Rectal smooth muscle tissue (tissue), 1 donor: ENCODE results near the gene SIL1.
"Not testable (repeated sequence)": the region's sequence is repeated elsewhere in the genome, so short reads cannot be mapped to it uniquely, and the experiment has no call there.

Experiments
- H3K27ac ChIP-seq: one replicate; pipeline ENCODE4 v1.7.0; 2013; ENCODE audit warnings: low read depth, low read length, inconsistent platforms
- H3K27me3 ChIP-seq: one replicate; pipeline ENCODE4 v1.7.0; 2013; ENCODE audit warnings: low read length; ENCODE audit not compliant: control insufficient read depth, insufficient read depth
- H3K36me3 ChIP-seq: one replicate; pipeline ENCODE4 v1.7.0; 2013; ENCODE audit warnings: low read length; ENCODE audit not compliant: control insufficient read depth, insufficient read depth
- H3K4me1 ChIP-seq: one replicate; pipeline ENCODE4 v1.7.0; 2013; ENCODE audit warnings: low read length; ENCODE audit not compliant: control insufficient read depth, insufficient read depth
- H3K4me3 ChIP-seq: one replicate; pipeline ENCODE4 v1.7.0; 2013; ENCODE audit warnings: low read length
- H3K9ac ChIP-seq: one replicate; pipeline ENCODE4 v1.7.0; 2013; ENCODE audit warnings: low read length

The SIL1 gene

GRCh38 chr5:139012176-139012575 lies 186.0 kb downstream of the SIL1 start:
- no peaks in the 10 kb centered on the region for H3K27me3 ChIP-seq
- H3K4me3 ChIP-seq: no peak overlapping the region
- H3K4me1 ChIP-seq: no peaks in the 10 kb centered on the region
- no peak overlapping the region for H3K9ac ChIP-seq
- H3K27ac ChIP-seq: no peak overlapping the region
- peaks cover 5% of the 10 kb centered on the region for H3K36me3 ChIP-seq

DNA sequence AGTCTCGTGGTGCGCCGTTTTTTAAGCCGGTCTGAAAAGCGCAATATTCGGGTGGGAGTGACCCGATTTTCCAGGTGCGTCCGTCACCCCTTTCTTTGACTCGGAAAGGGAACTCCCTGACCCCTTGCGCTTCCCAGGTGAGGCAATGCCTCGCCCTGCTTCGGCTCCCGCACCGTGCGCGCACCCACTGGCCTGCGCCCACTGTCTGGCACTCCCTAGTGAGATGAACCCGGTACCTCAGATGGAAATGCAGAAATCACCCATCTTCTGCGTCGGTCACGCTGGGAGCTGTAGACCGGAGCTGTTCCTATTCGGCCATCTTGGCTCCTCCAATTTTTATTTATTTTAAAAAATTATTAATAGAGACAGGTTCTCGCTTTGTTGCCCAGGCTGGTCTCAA lies 187.0 kb downstream of the SIL1 start:
- H3K36me3 ChIP-seq, H3K9ac ChIP-seq, H3K27ac ChIP-seq, H3K27me3 ChIP-seq, H3K4me1 ChIP-seq, H3K4me3 ChIP-seq: not testable (repeated sequence)

DNA sequence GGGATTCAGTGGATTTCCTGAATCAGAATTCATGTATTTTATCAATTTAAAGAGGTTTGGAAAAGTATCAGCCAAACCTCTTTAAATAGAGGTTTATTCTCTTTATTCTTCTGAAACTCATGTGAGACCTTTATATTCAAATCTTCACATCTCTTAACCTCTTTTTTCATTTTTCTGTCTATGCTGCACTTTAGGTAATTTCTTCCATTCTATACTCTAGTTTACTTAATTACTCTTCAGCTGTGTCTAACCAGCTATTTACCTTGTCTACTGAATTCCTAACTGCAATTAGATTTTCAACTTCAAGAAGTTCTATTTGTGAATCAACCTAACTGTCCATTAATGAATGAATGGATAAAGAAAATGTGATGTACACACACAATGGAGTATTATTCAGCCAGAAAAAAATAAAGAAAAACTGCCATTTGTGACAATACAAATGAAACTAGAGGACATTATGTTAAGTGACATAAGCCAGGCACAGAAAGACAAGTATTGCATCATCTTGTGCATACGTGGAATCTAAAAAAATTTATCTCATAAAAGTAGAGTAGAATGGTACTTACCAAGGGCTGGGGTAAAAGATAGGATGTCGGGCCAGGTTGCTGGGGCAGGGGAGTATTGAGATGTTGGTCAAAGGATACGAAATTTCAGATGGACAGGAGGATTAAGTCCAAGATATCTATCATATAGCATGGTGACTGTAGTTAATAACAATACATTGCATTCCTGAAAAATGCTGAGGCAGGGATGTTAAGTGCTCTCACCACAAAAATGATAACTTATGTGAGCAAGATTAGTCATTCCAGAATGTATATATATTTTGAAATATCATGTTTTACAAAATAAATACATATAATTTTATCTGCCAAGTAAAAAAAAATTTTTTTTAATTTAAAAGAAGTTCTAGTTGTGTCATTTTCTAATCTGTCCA lies 193.5 kb downstream of the SIL1 start:
- Histone ChIP-seq H3K4me1 (no peaks in the 10 kb centered on the region), H3K36me3 (no peaks in the 10 kb centered on the region), H3K27ac (no peak overlapping the region), H3K27me3 (no peaks in the 10 kb centered on the region), H3K9ac (no peak overlapping the region), H3K4me3 (no peak overlapping the region)

DNA sequence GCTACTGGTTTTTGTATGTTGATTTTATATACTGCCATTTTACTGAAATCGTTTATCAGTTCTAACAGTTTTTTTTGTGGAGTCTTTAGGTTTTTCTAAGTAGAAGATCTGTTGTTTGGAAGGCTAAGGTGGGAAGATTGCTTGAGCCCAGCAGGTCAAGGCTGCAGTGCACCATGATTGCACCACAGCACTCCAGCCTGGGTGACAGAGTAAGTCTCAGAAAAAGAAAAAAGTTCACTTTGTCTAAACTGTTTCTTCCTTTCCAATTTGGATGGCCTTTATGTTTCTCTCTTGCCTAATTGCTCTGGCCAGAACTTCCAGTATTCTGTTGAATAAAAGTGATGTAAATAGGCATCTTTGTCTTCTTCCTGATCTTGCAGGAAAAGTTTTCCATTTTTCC lies 198.5 kb downstream of the SIL1 start:
- no peak overlapping the region for H3K4me3 ChIP-seq
- H3K4me1 ChIP-seq: no peaks in the 10 kb centered on the region
- H3K9ac ChIP-seq: no peak overlapping the region
- H3K27ac ChIP-seq: no peak overlapping the region
- H3K27me3 ChIP-seq: no peaks in the 10 kb centered on the region
- H3K36me3 ChIP-seq: no peaks in the 10 kb centered on the region

- Histone ChIP-seq H3K4me1 (no peaks in the 10 kb centered on the region), H3K27me3 (no peaks in the 10 kb centered on the region), H3K27ac (no peak overlapping the region), H3K4me3 (no peak overlapping the region), H3K9ac (no peak overlapping the region), H3K36me3 (no peaks in the 10 kb centered on the region)
These were observed 199.6 kb downstream of the SIL1 start for GRCh38 chr5:138998521-138998920.

- Histone ChIP-seq H3K4me1 (no peaks in the 10 kb centered on the region), H3K4me3 (no peak overlapping the region), H3K27me3 (no peaks in the 10 kb centered on the region), H3K27ac (no peak overlapping the region), H3K9ac (no peak overlapping the region), H3K36me3 (no peaks in the 10 kb centered on the region)
These were observed 202.0 kb downstream of the SIL1 start for GRCh38 chr5:138996120-138996519.

- Histone ChIP-seq H3K4me1 (no peaks in the 10 kb centered on the region), H3K4me3 (no peak overlapping the region), H3K36me3 (no peaks in the 10 kb centered on the region), H3K27ac (no peak overlapping the region), H3K27me3 (no peaks in the 10 kb centered on the region), H3K9ac (no peak overlapping the region)
These were observed 207.1 kb downstream of the SIL1 start for GRCh38 chr5:138990986-138991590.

DNA sequence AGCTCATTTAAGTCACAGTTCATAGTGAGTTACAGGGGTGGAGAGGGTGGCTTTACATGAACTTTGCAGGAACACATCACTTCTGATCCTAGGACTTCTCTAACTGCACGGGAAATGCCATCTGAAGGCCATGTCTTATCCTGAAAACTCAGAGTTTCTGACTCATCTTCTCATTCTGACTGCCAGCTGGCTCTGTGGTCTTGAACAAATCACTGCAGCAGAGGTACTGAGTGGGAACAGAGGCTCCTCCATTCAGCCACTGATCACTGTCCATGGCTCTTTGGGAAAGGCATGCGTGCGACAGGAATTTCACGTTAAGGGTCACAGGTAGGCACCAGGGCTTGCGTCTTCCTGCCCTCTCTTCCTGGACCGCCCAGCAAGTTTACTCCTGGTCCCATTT lies 208.4 kb downstream of the SIL1 start:
- Histone ChIP-seq H3K27ac (no peak overlapping the region), H3K36me3 (no peaks in the 10 kb centered on the region), H3K4me3 (no peak overlapping the region), H3K9ac (no peak overlapping the region), H3K27me3 (no peaks in the 10 kb centered on the region), H3K4me1 (no peaks in the 10 kb centered on the region)

DNA sequence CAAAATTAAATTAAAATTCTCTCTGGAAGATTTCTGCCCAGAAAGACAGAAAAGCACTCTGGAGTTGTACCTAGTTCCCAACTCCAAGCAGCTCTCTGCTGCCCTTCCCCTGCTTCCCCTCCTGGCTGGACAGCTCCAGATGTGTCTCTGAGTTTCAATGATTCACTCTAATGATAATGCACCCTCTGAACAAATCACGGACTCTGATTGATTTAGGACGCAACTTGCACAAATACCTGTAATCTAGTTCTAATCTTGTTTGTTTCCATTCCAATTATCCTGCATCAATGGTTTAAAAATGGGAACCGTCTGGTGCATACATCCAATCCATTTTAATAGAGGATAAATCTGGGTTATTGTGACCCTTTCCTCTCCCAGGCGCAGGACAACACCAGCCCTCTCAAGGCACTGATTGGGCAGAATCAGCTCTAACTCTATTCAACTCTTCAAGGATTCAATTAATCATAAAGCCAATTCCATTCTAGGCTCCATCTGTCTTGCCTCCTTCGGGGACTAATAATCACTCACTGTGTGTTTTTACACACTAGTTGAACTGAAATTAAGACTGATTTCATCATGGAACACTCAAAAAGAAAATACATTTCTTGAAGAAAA lies 211.9 kb downstream of the SIL1 start:
- no peak overlapping the region for H3K9ac ChIP-seq
- H3K36me3 ChIP-seq: no peaks in the 10 kb centered on the region
- H3K4me1 ChIP-seq: no peaks in the 10 kb centered on the region
- H3K27ac ChIP-seq: no peak overlapping the region
- no peaks in the 10 kb centered on the region for H3K27me3 ChIP-seq
- H3K4me3 ChIP-seq: no peak overlapping the region

DNA sequence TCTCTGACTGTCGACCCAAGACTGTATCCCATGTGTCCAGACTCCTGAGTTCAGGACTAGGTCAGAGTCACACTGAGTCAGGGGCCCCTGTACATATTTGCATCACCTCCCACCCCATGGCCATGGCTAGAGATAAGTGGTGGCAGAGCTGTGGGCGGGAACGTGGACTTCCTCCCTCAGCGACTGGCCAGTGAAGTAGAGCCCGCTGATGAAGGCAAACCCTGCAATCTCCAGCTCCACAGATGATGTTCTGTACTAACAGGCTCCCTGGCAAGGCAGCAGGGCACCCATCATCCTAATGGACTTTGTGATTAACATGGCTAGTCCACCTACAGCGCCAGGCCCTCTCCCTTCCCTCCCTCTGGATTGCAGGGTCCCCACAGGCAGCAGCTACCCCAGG lies 212.5 kb downstream of the SIL1 start:
- Histone ChIP-seq H3K36me3 (no peaks in the 10 kb centered on the region), H3K27me3 (no peaks in the 10 kb centered on the region), H3K27ac (no peak overlapping the region), H3K4me3 (no peak overlapping the region), H3K9ac (no peak overlapping the region), H3K4me1 (no peaks in the 10 kb centered on the region)

- H3K36me3 ChIP-seq: no peaks in the 10 kb centered on the region
- no peak overlapping the region for H3K9ac ChIP-seq
These were observed 212.9 kb downstream of the SIL1 start for GRCh38 chr5:138985256-138985655.

DNA sequence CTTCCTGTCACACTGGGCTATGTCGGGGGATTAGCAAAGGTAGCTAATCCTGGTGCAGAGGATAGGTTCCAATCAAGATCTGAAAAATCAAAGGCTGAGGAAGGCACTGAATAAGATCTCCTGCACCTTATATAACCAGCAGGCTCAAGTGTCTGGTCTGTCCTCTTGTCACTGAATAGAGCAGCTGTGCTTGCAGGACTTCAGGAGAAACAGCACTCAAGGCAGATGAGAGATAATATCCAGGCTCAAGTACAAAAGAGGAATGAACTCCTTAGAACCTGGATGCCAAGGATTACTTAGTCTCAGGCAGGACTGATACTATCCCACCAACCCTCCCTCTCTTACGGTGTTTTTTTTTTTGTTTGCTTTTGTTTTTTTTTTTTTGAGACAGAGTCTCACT lies 214.2 kb downstream of the SIL1 start:
- H3K27me3 ChIP-seq: no peaks in the 10 kb centered on the region
- no peak overlapping the region for H3K4me3 ChIP-seq
- no peaks in the 10 kb centered on the region for H3K4me1 ChIP-seq
- no peak overlapping the region for H3K9ac ChIP-seq
- no peaks in the 10 kb centered on the region for H3K36me3 ChIP-seq
- H3K27ac ChIP-seq: no peak overlapping the region

More at GRCh38 chr5:138985256-138985655, 212.9 kb downstream of the SIL1 start:
- Histone ChIP-seq H3K4me1 (no peaks in the 10 kb centered on the region), H3K27ac (no peak overlapping the region), H3K4me3 (no peak overlapping the region), H3K27me3 (no peaks in the 10 kb centered on the region)
